SK-N-MC (cell line): ENCODE measurements around the gene KCNN1.

Source experiments
- EZH2 ChIP-seq: fragments of 200-600 bp; sonication (generic); IDR thresholded peaks from one replicate; pipeline ENCODE4 v1.6.1; 2017; ENCODE audit warnings: antibody characterized with exemption
- FOXP2 ChIP-seq: optimal IDR thresholded peaks from 2 replicates; pipeline ENCODE3; 2011; ENCODE audit warnings: mild to moderate bottlenecking, moderate library complexity; ENCODE audit not compliant: insufficient read depth; ENCODE audit errors: extremely low read length, control extremely low read depth
- POLR2AphosphoS5 ChIP-seq: IDR thresholded peaks from 2 replicates; pipeline ENCODE4 v1.6.1; 2012; ENCODE audit warnings: mild to moderate bottlenecking, low read depth, low read length, borderline replicate concordance

DNA sequence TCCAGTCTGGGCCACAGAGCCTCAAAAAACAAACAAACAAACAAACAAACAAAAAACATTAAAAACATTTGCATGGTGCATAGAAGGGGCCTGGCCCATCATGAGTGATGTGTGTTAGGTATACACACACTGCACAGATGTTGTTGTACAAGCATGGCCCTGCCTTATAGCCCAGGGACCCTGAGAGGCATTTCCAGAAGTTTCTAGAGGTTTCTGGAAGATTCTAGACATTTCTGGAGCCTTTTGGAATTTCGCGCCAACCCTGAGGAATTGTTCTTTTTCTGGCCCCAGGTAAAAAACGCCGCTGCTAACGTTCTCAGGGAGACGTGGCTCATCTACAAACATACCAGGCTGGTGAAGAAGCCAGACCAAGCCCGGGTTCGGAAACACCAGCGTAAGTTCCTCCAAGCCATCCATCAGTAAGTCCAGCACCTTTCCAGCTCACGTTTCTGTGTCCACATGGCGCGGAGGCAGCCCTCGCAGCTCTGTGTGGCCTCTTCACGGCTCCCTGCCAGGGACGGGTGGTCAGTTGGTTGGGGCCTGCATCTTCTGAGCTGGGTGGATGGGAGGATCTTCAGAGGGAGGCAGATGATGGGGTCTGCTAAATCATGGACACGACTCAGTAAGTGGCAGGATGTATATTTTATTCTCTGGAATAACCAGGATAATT is 22.7 kb downstream of the KCNN1 start:
- TF ChIP-seq POLR2AphosphoS5 (no peak), EZH2 (no peak), FOXP2 (no peak)
